ENCODE measurements around the gene UNC45A. TPM values are rescaled to one million over a fixed set of nuclear protein-coding genes. Genes with fewer than 3 reads are reported as not detected.
A peak's percentile ranks its signal among the peaks of the same experiment; 100 is the strongest.

UNC45A gene
- total and polyA plus RNA-seq, 2 experiments from 2014 or later, result 55.2 to 55.3 TPM

- Histone ChIP-seq H3K9me3 (ENCODE audit: low read depth) (no peaks in the 10 kb centered on the region), H3K36me3 (replicated peaks; ENCODE audit: insufficient read depth, low read depth) (no peaks in the 10 kb centered on the region), H3K79me2 (peaks cover 48% of the 10 kb centered on the region), H3K27ac (peak overlapping the region; percentile 54), H3K27me3 (no peaks in the 10 kb centered on the region), H3K4me2 (peak overlapping the region; percentile 88), H3K9me2 (replicated peaks; ENCODE audit: insufficient read depth) (no peaks in the 10 kb centered on the region), H2AFZ (peak overlapping the region; percentile 67), H4K20me1 (ENCODE audit: insufficient read depth, poor library complexity, severe bottlenecking) (no peaks in the 10 kb centered on the region), H3K4me3 (peak overlapping the region; percentile 66), H3K4me1 (ENCODE audit: insufficient read depth) (peaks cover 12% of the 10 kb centered on the region)
- TF ChIP-seq, protein P1, sequence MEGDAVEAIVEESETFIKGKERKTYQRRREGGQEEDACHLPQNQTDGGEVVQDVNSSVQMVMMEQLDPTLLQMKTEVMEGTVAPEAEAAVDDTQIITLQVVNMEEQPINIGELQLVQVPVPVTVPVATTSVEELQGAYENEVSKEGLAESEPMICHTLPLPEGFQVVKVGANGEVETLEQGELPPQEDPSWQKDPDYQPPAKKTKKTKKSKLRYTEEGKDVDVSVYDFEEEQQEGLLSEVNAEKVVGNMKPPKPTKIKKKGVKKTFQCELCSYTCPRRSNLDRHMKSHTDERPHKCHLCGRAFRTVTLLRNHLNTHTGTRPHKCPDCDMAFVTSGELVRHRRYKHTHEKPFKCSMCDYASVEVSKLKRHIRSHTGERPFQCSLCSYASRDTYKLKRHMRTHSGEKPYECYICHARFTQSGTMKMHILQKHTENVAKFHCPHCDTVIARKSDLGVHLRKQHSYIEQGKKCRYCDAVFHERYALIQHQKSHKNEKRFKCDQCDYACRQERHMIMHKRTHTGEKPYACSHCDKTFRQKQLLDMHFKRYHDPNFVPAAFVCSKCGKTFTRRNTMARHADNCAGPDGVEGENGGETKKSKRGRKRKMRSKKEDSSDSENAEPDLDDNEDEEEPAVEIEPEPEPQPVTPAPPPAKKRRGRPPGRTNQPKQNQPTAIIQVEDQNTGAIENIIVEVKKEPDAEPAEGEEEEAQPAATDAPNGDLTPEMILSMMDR (IDR thresholded peaks at IDR 0.05; ENCODE audit: poor library complexity), result no peak
- TF ChIP-seq EZH2 (IDR thresholded peaks at IDR 0.05; ENCODE audit: borderline replicate concordance), result no peak
- TF ChIP-seq EZH2phosphoT487 (IDR thresholded peaks at IDR 0.05; ENCODE audit: low read depth, severe bottlenecking, unreplicated experiment), result no peak
- DNase-seq (ENCODE audit: low spot score), result peak; percentile 52
- WGBS (ENCODE audit: low lambda C conversion rate, missing lambda C conversion rate), result 4% methylated on average over 9 of the region's 50 CpGs
Observed at GRCh38 chr15:90994059-90994416, 59.0 kb downstream of the UNC45A start.

GRCh38 chr15:90994417-90995311 lies 59.6 kb downstream of the UNC45A start, which contains the start of gene PRC1:
Gene PRC1, minus strand, starts transcription at chr15:90994535. Its CDS starts 118 bp downstream, at chr15:90994417.
- peak within 1 kb of the TSS; percentile 67 for H2AFZ ChIP-seq
- under 1% methylated on average over 68 of the region's 75 CpGs for WGBS (ENCODE audit: low lambda C conversion rate, missing lambda C conversion rate)
- H3K4me3 ChIP-seq, result peak within 1 kb of the TSS; percentile 66
- peak within 1 kb of the TSS; percentile 76 for H3K27ac ChIP-seq
- H4K20me1 ChIP-seq (ENCODE audit: insufficient read depth, poor library complexity, severe bottlenecking), result no peaks in the 10 kb centered on the region
- no peaks in the 10 kb centered on the region for H3K27me3 ChIP-seq
- H3K79me2 ChIP-seq, result peaks cover 42% of the 10 kb centered on the region
- H3K36me3 ChIP-seq (replicated peaks; ENCODE audit: insufficient read depth, low read depth), result no peaks in the 10 kb centered on the region
- DNase-seq (ENCODE audit: low spot score), result peak; percentile 100
- H3K4me2 ChIP-seq, result peak within 1 kb of the TSS; percentile 88
- TF ChIP-seq, protein P1 (IDR thresholded peaks at IDR 0.05; ENCODE audit: poor library complexity), result no peak
- TF ChIP-seq EZH2phosphoT487 (IDR thresholded peaks at IDR 0.05; ENCODE audit: low read depth, severe bottlenecking, unreplicated experiment) (no peak), EZH2 (IDR thresholded peaks at IDR 0.05; ENCODE audit: borderline replicate concordance) (no peak)
- no peaks in the 10 kb centered on the region for H3K9me3 ChIP-seq (ENCODE audit: low read depth)
- H3K9me2 ChIP-seq (replicated peaks; ENCODE audit: insufficient read depth), result no peaks in the 10 kb centered on the region
- H3K4me1 ChIP-seq (ENCODE audit: insufficient read depth), result peaks cover 12% of the 10 kb centered on the region

- no peak for DNase-seq (ENCODE audit: low spot score)
- Histone ChIP-seq H3K4me2 (no peak overlapping the region), H3K4me3 (no peak overlapping the region), H3K4me1 (ENCODE audit: insufficient read depth) (peaks cover under 1% of the 10 kb centered on the region), H3K9me2 (replicated peaks; ENCODE audit: insufficient read depth) (no peaks in the 10 kb centered on the region), H3K27me3 (no peaks in the 10 kb centered on the region), H4K20me1 (ENCODE audit: insufficient read depth, poor library complexity, severe bottlenecking) (no peaks in the 10 kb centered on the region), H3K36me3 (replicated peaks; ENCODE audit: insufficient read depth, low read depth) (no peaks in the 10 kb centered on the region), H3K27ac (no peak overlapping the region), H3K9me3 (ENCODE audit: low read depth) (no peaks in the 10 kb centered on the region), H3K79me2 (peaks cover 2% of the 10 kb centered on the region), H2AFZ (no peak overlapping the region)
- WGBS (ENCODE audit: low lambda C conversion rate, missing lambda C conversion rate), result 88% methylated on average over 8 of the region's 8 CpGs
- TF ChIP-seq, protein P1 (IDR thresholded peaks at IDR 0.05; ENCODE audit: poor library complexity), result no peak
- TF ChIP-seq EZH2phosphoT487 (IDR thresholded peaks at IDR 0.05; ENCODE audit: low read depth, severe bottlenecking, unreplicated experiment) (no peak), EZH2 (IDR thresholded peaks at IDR 0.05; ENCODE audit: borderline replicate concordance) (no peak)
Observed at GRCh38 chr15:90998737-90999136, 63.7 kb downstream of the UNC45A start.
